ENCODE measurements around the gene GPR85.

DNA sequence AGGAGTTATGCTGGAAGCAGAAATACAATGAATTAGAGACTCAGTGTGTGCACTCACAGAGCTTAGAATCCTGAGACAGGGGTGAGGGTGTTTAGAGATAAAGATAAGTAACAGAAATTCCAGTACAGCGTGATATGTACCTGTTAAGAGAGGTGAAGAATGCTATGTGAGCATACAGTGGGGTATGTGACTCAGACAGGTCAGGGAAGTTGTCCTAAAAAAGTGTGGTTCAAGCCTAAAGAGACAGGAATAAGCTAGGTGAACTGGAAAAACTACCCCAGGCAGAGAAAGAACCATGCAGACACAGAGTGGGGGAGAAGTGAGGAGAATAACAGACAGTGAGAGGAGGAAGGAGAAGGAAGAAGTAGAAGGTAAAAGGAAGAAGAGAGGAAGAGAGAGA, 23.1 kb upstream of the GPR85 start:
- TF ChIP-seq POLR2AphosphoS5 (IDR thresholded peaks at IDR 0.05; ENCODE audit: borderline replicate concordance, low read depth, low read length) (no peak), EZH2 (IDR thresholded peaks at IDR 0.05) (no peak)
